Measurements from ENCODE around the gene UFD1.

The UFD1 gene

DNA sequence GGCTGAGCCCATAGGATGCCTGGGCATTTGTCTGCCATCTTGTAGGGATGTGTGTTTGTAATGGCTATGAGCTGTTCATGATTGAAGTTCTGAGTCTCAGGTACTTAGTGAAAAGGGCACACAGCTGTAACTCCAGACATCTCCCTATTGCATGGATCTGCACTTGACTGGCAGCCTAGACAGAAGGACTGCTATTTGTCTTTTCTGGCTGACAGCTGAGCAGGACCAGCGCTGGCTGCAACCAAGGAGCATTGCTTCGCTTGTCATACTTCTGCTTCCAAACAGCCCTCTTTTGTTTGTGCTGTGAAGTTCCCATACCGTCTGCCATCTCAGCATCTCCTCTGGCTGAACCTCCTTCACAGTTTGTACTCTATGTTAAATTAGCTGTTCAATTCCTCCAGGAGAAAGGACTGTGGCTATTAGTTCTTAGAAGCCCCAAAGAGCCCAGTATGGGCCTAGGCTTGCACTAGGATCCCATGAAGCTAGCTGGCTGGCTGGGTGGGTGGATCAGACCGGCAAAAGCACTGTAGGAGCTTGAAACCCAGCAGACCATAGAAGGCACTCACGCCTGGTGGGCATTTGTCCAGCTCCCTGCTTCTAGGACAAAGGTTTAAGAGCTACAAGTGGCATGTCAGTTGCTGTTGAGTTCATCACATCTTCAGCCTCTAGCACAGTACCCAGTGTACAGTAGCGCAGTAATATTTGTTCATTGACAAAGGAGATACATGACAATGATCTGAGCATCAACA lies 67.9 kb downstream of the UFD1 start:
- DNase-seq (ENCODE audit: extremely low spot score), result no peak
- ChIA-PET CTCF (interaction anchor here (1.0 kb wide), 1 partner anchor 232 kb away, joined by 4 read pairs; the partner anchor contains the start of gene SLC25A1), POLR2A (no interaction called here)
- TF ChIP-seq BHLHE40 (IDR thresholded peaks at IDR 0.05; ENCODE audit: borderline replicate concordance) (no peak), ELF4 (IDR thresholded peaks at IDR 0.05) (no peak), LEF1 (IDR thresholded peaks at IDR 0.05; ENCODE audit: borderline replicate concordance) (no peak), TARDBP (IDR thresholded peaks at IDR 0.05) (no peak)

DNA sequence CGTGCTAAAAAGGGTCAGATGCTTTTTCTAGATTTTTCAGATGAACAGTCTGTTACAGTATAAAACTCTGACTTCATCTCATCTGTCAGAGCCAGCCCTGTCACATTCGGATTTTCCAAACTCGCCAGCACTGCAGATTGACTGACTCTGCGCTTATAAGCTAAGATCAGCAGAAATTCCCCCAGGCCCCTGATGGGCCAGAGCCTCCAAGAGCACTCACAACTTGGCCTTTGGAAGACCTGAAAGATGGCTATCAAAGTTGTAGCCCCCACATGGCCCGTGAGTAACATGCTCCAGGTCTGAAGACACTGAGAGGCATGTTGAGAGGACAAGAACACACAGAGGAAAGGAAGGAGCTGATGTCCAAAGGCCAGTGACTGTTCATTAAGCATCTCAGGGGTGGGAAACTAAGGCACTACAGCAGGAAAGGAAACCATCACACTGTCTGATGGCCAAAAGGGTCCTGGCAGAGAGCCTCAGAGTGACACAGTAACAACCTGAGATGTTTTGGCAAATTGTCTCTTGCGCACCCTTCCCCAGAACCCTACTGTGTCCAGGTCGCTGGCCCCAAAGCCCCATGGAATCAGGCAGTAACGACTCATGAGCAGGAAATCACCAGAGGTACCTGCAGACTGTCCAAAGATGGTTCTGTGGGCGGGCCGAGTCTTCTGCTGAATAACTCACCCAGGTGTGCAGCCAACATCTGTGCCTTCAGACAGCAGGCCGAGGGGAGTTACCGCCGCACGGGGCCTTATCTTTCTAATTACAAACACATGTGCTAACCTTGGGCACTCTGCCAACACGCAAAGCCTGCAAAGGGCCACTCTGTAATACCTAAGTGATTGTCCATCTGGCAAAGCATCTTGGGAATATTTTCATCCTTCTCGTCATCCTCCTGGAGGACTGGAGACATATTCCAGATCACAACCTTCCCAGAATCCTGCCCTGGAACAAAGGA lies 71.1 kb downstream of the UFD1 start:
- CTCF ChIA-PET, result no interaction called here
- TF ChIP-seq FOXK2 (IDR thresholded peaks at IDR 0.05) (no peak), ELF4 (IDR thresholded peaks at IDR 0.05) (no peak), TARDBP (IDR thresholded peaks at IDR 0.05) (no peak), ARNT (IDR thresholded peaks at IDR 0.05) (no peak), SP1 (IDR thresholded peaks at IDR 0.05) (no peak), L3MBTL2 (conservative IDR thresholded peaks at IDR 0.05) (no peak), FOXM1 (IDR thresholded peaks at IDR 0.05; ENCODE audit: borderline replicate concordance) (no peak), SUZ12 (IDR thresholded peaks at IDR 0.05) (no peak), BHLHE40 (IDR thresholded peaks at IDR 0.05; ENCODE audit: borderline replicate concordance) (no peak), HDGF (IDR thresholded peaks at IDR 0.05; ENCODE audit: borderline replicate concordance) (no peak), FOXA1 (IDR thresholded peaks at IDR 0.05) (no peak)
- TF ChIP-seq, protein P1, sequence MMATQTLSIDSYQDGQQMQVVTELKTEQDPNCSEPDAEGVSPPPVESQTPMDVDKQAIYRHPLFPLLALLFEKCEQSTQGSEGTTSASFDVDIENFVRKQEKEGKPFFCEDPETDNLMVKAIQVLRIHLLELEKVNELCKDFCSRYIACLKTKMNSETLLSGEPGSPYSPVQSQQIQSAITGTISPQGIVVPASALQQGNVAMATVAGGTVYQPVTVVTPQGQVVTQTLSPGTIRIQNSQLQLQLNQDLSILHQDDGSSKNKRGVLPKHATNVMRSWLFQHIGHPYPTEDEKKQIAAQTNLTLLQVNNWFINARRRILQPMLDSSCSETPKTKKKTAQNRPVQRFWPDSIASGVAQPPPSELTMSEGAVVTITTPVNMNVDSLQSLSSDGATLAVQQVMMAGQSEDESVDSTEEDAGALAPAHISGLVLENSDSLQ (IDR thresholded peaks at IDR 0.05), result no peak
- DNase-seq (ENCODE audit: extremely low spot score), result no peak
- POLR2A ChIA-PET, result interaction anchor here (1.9 kb wide), 1 partner anchor 39 kb away, joined by 6 read pairs; the partner anchor contains the start of gene C22orf39

DNA sequence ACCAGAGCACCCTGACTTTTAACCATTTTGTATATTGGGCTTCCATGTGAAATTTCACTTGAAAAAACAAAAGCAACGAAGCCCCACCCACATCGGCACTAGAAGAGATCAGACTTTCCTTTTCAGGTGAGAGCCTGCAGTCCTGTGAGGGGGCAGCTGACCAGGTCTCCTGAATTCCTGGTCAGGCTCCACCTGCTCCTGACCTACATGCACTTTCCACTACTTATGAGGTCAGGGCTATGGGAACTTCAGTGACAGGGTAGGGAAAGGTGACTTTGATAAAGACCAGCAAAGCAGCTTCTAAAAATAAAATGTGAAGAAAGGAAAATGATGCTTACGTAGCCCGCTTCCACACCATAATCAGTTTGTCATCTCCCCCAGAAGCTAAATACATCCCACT lies 72.1 kb downstream of the UFD1 start:
- ChIA-PET POLR2A (no interaction called here), CTCF (no interaction called here)
- no peak for DNase-seq (ENCODE audit: extremely low spot score)
- TF ChIP-seq SUZ12 (IDR thresholded peaks at IDR 0.05), result no peak
- TF ChIP-seq FOXA1 (IDR thresholded peaks at IDR 0.05), result no peak
- no peak for TF ChIP-seq CTBP1 (IDR thresholded peaks at IDR 0.05; ENCODE audit: borderline replicate concordance)

DNA sequence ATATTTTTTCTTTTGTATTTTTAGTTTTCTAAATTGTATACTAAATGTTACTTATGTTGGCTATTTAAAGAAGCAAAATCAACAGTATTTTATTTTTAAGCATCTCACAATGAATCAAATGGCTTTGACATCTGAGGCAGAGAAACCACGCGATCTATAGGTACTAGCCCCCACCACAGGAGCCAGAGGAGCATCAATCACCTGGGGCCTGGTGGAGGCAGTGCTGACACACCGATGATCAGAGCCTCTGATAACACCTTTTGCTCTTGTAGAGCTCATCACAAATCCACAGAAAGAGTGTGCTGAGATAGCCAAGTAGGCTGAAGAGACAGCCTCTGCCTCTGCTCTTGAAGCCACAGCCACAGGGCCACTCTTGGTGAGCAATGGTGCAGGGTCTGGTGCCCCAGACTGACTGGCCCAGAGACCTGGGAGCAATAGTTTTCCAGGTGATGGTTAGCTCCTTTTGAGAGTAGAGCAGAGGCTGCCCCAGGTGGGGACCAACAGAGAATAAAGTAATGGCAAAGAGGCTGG lies 72.6 kb downstream of the UFD1 start:
- ChIA-PET POLR2A (no interaction called here), CTCF (no interaction called here)
- no peak for DNase-seq (ENCODE audit: extremely low spot score)
- TF ChIP-seq HDGF (IDR thresholded peaks at IDR 0.05; ENCODE audit: borderline replicate concordance) (no peak), ARNT (IDR thresholded peaks at IDR 0.05) (no peak), NFRKB (IDR thresholded peaks at IDR 0.05) (no peak), L3MBTL2 (conservative IDR thresholded peaks at IDR 0.05) (no peak), SP1 (IDR thresholded peaks at IDR 0.05) (no peak), FOXA1 (IDR thresholded peaks at IDR 0.05) (no peak), BHLHE40 (IDR thresholded peaks at IDR 0.05; ENCODE audit: borderline replicate concordance) (no peak), ELF4 (IDR thresholded peaks at IDR 0.05) (no peak), FOXK2 (IDR thresholded peaks at IDR 0.05) (no peak), ZNF384 (IDR thresholded peaks at IDR 0.05) (no peak), TARDBP (IDR thresholded peaks at IDR 0.05) (no peak), LEF1 (IDR thresholded peaks at IDR 0.05; ENCODE audit: borderline replicate concordance) (no peak), FOXM1 (IDR thresholded peaks at IDR 0.05; ENCODE audit: borderline replicate concordance) (no peak), SUZ12 (IDR thresholded peaks at IDR 0.05) (no peak), CTBP1 (IDR thresholded peaks at IDR 0.05; ENCODE audit: borderline replicate concordance) (no peak)
- TF ChIP-seq, protein P1 (IDR thresholded peaks at IDR 0.05), result no peak

DNA sequence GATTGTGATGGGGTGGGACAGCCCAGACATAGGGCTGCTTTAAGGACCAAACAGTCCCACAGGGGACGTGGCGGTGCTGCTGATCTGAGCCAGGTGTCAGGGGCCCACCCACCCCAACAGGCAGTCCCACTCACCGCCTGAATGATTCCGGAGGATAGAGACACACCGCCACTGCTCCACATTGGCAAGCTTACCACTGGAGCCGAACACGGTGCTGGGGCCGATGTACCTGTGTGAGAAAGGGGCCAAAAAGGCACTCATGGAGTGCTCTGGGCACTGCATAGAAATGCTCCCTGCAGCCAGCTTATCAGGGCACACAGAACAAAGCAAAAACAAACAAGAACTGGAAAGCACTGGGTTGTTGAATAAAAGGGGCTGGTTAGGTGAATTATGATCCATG lies 73.3 kb downstream of the UFD1 start:
- CTCF ChIA-PET, result no interaction called here

More for the DNA sequence above, 73.3 kb downstream of the UFD1 start:
- DNase-seq (ENCODE audit: extremely low spot score), result no peak
- POLR2A ChIA-PET, result no interaction called here
- TF ChIP-seq ARNT (IDR thresholded peaks at IDR 0.05) (no peak), TARDBP (IDR thresholded peaks at IDR 0.05) (no peak), ELF4 (IDR thresholded peaks at IDR 0.05) (no peak), NFRKB (IDR thresholded peaks at IDR 0.05) (no peak), CTBP1 (IDR thresholded peaks at IDR 0.05; ENCODE audit: borderline replicate concordance) (no peak), HDGF (IDR thresholded peaks at IDR 0.05; ENCODE audit: borderline replicate concordance) (no peak), LEF1 (IDR thresholded peaks at IDR 0.05; ENCODE audit: borderline replicate concordance) (no peak), FOXK2 (IDR thresholded peaks at IDR 0.05) (no peak), L3MBTL2 (conservative IDR thresholded peaks at IDR 0.05) (no peak), BHLHE40 (IDR thresholded peaks at IDR 0.05; ENCODE audit: borderline replicate concordance) (no peak), FOXA1 (IDR thresholded peaks at IDR 0.05) (no peak), ZNF384 (IDR thresholded peaks at IDR 0.05) (no peak), SUZ12 (IDR thresholded peaks at IDR 0.05) (no peak), FOXM1 (IDR thresholded peaks at IDR 0.05; ENCODE audit: borderline replicate concordance) (no peak), SP1 (IDR thresholded peaks at IDR 0.05) (no peak)
- TF ChIP-seq, protein P1 (IDR thresholded peaks at IDR 0.05), result no peak

Data from HEK293T (cell line).